Gastroesophageal sphincter (tissue), 3 donors: ENCODE measurements around the gene NRAP.

Source experiments
- CTCF ChIP-seq, 4 experiments: fragments of 200-600 bp in 2 of 4; fragments of 450-650 bp in 2 of 4; sonication (generic) in 1 of 4; IDR thresholded peaks; one replicate each; pipeline ENCODE4 v1.5.1; 2017 to 2019; ENCODE audit warnings: antibody characterized with exemption in 4 of 4, mild to moderate bottlenecking in 2 of 4, moderate library complexity in 2 of 4
- POLR2A ChIP-seq, 2 donors: fragments of 450-650 bp; IDR thresholded peaks; one replicate each; pipeline ENCODE4 v1.6.1; 2017; ENCODE audit warnings: antibody characterized with exemption in 2 of 2, mild to moderate bottlenecking in 2 of 2, moderate library complexity in 1 of 2
- POLR2AphosphoS5 ChIP-seq: sonication (generic); formaldehyde crosslinking; IDR thresholded peaks from one replicate; pipeline ENCODE4 v1.6.1; 2017; ENCODE audit warnings: antibody characterized with exemption

GRCh38 chr10:113661332-113661731 is 2.5 kb downstream of the NRAP start:
- TF ChIP-seq CTCF (IDR thresholded peaks at IDR 0.05) (no peak), POLR2AphosphoS5 (no peak), POLR2A (IDR thresholded peaks at IDR 0.05) (no peak)
